Astrocyte of the spinal cord (primary cell): ENCODE results near the gene PSEN1.

Source experiments
- DNase-seq: peaks from one replicate; pipeline ENCODE4 v3.0.0; 2011; ENCODE audit warnings: low read depth, low spot score
- H3K4me3 ChIP-seq: 2 replicates; pipeline ENCODE4 v1.5.1; 2011; ENCODE audit warnings: low read depth, mild to moderate bottlenecking, low read length, moderate library complexity
- in situ Hi-C: cut with HindIII; loops from 2 replicates; pipeline ENCODE4 v1.10.0; 2017; ENCODE audit warnings: low sequenced_read_pairs
- TF ChIP-seq, protein P1 (sequence below): IDR thresholded peaks from 2 replicates; pipeline ENCODE4 v1.5.1; 2012; ENCODE audit warnings: low read depth, mild to moderate bottlenecking, low read length, inconsistent platforms

The PSEN1 gene

GRCh38 chr14:73259837-73260236 lies 123.5 kb downstream of the PSEN1 start:
- DNase-seq = no peak
- in situ Hi-C loops = no loop called here
- TF ChIP-seq, protein P1, sequence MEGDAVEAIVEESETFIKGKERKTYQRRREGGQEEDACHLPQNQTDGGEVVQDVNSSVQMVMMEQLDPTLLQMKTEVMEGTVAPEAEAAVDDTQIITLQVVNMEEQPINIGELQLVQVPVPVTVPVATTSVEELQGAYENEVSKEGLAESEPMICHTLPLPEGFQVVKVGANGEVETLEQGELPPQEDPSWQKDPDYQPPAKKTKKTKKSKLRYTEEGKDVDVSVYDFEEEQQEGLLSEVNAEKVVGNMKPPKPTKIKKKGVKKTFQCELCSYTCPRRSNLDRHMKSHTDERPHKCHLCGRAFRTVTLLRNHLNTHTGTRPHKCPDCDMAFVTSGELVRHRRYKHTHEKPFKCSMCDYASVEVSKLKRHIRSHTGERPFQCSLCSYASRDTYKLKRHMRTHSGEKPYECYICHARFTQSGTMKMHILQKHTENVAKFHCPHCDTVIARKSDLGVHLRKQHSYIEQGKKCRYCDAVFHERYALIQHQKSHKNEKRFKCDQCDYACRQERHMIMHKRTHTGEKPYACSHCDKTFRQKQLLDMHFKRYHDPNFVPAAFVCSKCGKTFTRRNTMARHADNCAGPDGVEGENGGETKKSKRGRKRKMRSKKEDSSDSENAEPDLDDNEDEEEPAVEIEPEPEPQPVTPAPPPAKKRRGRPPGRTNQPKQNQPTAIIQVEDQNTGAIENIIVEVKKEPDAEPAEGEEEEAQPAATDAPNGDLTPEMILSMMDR = no peak
- H3K4me3 ChIP-seq = no peak overlapping the region

DNA sequence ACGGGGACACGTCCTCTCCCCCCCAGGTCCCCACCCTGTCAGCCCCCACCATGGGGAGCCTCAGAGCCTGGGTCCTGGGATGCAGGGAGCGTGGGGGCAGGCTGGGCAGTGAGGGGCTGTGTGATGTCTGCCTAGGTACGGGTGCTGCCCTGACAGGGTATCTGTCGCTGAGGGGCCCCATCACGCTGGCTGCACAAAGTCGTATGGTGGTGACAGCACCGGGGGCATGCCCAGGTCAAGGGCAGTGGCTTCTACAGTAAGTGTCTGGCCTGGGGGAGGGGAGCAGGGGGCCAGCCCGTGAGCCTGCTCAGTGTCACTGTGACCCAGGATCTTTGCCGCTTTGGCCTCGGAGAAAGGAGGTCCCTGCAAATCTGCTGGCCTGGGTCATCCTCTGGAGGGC lies 124.3 kb downstream of the PSEN1 start:
- DNase-seq = no peak
- in situ Hi-C loops = no loop called here
- H3K4me3 ChIP-seq = no peak overlapping the region
- TF ChIP-seq, protein P1 = no peak

GRCh38 chr14:73261075-73261474 lies 124.8 kb downstream of the PSEN1 start:
- H3K4me3 ChIP-seq = no peak overlapping the region
- in situ Hi-C loops = no loop called here
- TF ChIP-seq, protein P1 = no peak
- DNase-seq = no peak

DNA sequence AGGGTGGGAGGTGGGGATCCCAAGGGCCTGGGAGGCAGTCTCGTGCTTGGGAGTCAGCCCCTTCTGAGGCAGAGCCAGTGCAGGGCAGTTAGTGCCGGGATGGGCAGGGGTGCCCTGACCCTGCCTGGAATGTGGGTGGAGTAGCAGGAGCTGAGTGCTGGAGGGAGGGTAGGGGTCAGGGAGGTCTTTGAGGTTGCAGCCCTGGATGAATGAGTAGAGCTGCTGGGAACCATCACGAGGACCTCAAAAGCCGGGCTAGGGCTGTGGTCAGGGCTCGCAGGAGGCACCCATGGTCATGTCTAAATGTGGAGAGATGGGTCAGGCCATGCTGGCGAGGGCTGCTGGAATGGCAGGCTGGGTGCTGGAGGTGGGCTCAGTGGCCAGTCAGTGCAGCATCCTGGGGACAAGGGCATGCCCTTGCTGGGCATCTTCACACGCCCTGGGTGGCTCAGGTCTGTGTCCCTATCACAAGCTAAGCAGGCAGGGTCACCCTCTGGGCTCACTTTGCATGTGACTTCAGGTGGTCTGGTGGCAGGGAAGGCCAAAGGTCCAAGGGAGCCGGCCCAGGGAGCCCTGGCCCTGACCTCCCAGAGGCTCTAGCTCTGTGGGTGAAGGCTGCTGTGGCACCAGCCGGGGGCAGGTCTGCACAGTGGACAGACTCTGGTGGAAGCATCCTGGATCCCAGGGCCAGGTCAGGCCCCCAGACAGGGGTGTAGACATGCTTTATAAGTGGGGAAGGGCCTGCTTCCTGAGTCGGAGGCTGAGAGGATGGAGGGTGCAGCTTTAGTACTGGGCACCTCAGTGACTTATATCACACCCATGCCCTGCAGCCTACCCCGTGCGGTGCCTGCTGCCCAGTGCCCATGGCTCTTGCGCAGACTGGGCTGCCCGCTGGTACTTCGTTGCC lies 125.5 kb downstream of the PSEN1 start:
- no peak overlapping the region for H3K4me3 ChIP-seq
- no peak for DNase-seq
- TF ChIP-seq, protein P1 = no peak
- in situ Hi-C loops = no loop called here

GRCh38 chr14:73262427-73263183 lies 126.3 kb downstream of the PSEN1 start:
- no peak overlapping the region for H3K4me3 ChIP-seq
- in situ Hi-C loops = no loop called here
- no peak for DNase-seq
- TF ChIP-seq, protein P1 = no peak

DNA sequence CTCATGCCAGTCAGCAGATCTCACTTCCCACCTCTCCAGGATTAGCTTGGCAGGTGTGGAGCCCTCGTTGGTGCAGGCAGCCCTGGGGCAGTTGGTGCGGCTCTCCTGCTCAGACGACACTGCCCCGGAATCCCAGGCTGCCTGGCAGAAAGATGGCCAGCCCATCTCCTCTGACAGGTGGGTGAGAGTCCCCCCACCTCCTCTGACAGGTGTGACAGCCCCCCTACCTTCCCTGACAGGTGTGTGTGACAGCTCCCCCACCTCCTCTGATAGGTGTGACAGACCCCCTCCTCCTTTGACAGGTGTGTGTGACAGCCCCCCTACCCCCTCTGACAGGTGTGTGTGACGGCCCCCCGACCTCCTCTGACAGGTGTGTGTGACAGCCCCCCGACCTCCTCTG lies 127.3 kb downstream of the PSEN1 start:
- TF ChIP-seq, protein P1 = no peak
- in situ Hi-C loops = no loop called here
- DNase-seq = no peak

More for the DNA sequence above, 127.3 kb downstream of the PSEN1 start:
- no peak overlapping the region for H3K4me3 ChIP-seq
